ENCODE data around the gene MYL9. TPM values are rescaled to one million over a fixed set of nuclear protein-coding genes. Genes with fewer than 3 reads are reported as not detected.
A peak's percentile ranks its signal among the peaks of the same experiment; 100 is the strongest.

Gene MYL9
- total and polyA plus RNA-seq, 2 experiments from 2014 or later: 29.7 to 100 TPM

GRCh38 chr20:36584018-36584481 is 42.7 kb downstream of the MYL9 start:
- peaks cover 33% of the 10 kb centered on the region for H3K36me3 ChIP-seq (ENCODE audit: insufficient read depth)
- H3K4me1 Mint-ChIP-seq: peaks cover 44% of the 10 kb centered on the region

GRCh38 chr20:36585410-36586125 is 44.2 kb downstream of the MYL9 start:
- H3K9me3 Mint-ChIP-seq: peaks cover 19% of the 10 kb centered on the region
- peaks cover 28% of the 10 kb centered on the region for H3F3A ChIP-seq (replicated peaks; ENCODE audit: low read depth)
- H3K27me3 Mint-ChIP-seq (ENCODE audit: insufficient read depth, low read depth, poor library complexity): peaks cover 9% of the 10 kb centered on the region
- peaks cover 21% of the 10 kb centered on the region for H3K36me3 ChIP-seq (ENCODE audit: insufficient read depth)
- H3K4me3 ChIP-seq: peak overlapping the region; percentile 14
- H3K79me2 ChIP-seq (replicated peaks; ENCODE audit: insufficient read depth): peaks cover 13% of the 10 kb centered on the region
- TF ChIP-seq POLR2AphosphoS5 (IDR thresholded peaks at IDR 0.05; ENCODE audit: low read depth) (peak; percentile 37; the same call in 1 of the 2 replicates), CREB1 (CRISPR knock-in tag; IDR thresholded peaks at IDR 0.05; ENCODE audit: low read depth) (no peak), NANOG (IDR thresholded peaks at IDR 0.05; ENCODE audit: borderline replicate concordance) (peak; percentile 74; the same call in 1 of the 2 replicates), ZNF331 (CRISPR knock-in tag; IDR thresholded peaks at IDR 0.05; ENCODE audit: low read depth) (no peak), EZH2 (IDR thresholded peaks at IDR 0.05; ENCODE audit: low read depth, unreplicated experiment) (no peak)
- TF ChIP-seq, protein P1, sequence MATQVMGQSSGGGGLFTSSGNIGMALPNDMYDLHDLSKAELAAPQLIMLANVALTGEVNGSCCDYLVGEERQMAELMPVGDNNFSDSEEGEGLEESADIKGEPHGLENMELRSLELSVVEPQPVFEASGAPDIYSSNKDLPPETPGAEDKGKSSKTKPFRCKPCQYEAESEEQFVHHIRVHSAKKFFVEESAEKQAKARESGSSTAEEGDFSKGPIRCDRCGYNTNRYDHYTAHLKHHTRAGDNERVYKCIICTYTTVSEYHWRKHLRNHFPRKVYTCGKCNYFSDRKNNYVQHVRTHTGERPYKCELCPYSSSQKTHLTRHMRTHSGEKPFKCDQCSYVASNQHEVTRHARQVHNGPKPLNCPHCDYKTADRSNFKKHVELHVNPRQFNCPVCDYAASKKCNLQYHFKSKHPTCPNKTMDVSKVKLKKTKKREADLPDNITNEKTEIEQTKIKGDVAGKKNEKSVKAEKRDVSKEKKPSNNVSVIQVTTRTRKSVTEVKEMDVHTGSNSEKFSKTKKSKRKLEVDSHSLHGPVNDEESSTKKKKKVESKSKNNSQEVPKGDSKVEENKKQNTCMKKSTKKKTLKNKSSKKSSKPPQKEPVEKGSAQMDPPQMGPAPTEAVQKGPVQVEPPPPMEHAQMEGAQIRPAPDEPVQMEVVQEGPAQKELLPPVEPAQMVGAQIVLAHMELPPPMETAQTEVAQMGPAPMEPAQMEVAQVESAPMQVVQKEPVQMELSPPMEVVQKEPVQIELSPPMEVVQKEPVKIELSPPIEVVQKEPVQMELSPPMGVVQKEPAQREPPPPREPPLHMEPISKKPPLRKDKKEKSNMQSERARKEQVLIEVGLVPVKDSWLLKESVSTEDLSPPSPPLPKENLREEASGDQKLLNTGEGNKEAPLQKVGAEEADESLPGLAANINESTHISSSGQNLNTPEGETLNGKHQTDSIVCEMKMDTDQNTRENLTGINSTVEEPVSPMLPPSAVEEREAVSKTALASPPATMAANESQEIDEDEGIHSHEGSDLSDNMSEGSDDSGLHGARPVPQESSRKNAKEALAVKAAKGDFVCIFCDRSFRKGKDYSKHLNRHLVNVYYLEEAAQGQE (IDR thresholded peaks at IDR 0.05; ENCODE audit: unreplicated experiment): no peak
- H3K9me2 ChIP-seq (ENCODE audit: insufficient read depth): 0 out of 2 replicates have a peak, but pooled peaks cover 6% of the 10 kb centered on the region
- H3K4me2 ChIP-seq: peak overlapping the region; percentile 55
- H3K27ac Mint-ChIP-seq: peak overlapping the region; percentile 94
- peaks cover 73% of the 10 kb centered on the region for H3K36me3 Mint-ChIP-seq (ENCODE audit: low read depth)
- H3K27me3 ChIP-seq (ENCODE audit: insufficient read depth): no peaks in the 10 kb centered on the region
- H3K4me3 Mint-ChIP-seq: peak overlapping the region; percentile 52; the same call in 2 of the 3 replicates
- 0 out of 2 replicates have a peak, but pooled peaks cover 2% of the 10 kb centered on the region for H4K20me1 ChIP-seq (replicated peaks; ENCODE audit: insufficient read depth)
- H3K27ac ChIP-seq (ENCODE audit: low read depth): peak overlapping the region; percentile 92
- peaks cover 39% of the 10 kb centered on the region for H3K4me1 ChIP-seq (ENCODE audit: insufficient read depth)
- peak; percentile 97 for DNase-seq (ENCODE audit: low spot score)
- H3K4me1 Mint-ChIP-seq: peaks cover 46% of the 10 kb centered on the region
- no peak overlapping the region for H2AFZ ChIP-seq
- peak; percentile 89 for ATAC-seq

More at GRCh38 chr20:36584018-36584481, 42.7 kb downstream of the MYL9 start:
- H3K27ac Mint-ChIP-seq: peak overlapping the region; percentile 51; the same call in 1 of the 2 replicates
- H3K9me2 ChIP-seq (ENCODE audit: insufficient read depth): 0 out of 2 replicates have a peak, but pooled peaks cover 6% of the 10 kb centered on the region
- H3K36me3 Mint-ChIP-seq (ENCODE audit: low read depth): peaks cover 74% of the 10 kb centered on the region
- peaks cover 13% of the 10 kb centered on the region for H3K79me2 ChIP-seq (replicated peaks; ENCODE audit: insufficient read depth)
- no peak overlapping the region for H3K4me2 ChIP-seq
- H3K27ac ChIP-seq (ENCODE audit: low read depth): peak overlapping the region; percentile 92
- H4K20me1 ChIP-seq (replicated peaks; ENCODE audit: insufficient read depth): 0 out of 2 replicates have a peak, but pooled peaks cover 1% of the 10 kb centered on the region
- no peaks in the 10 kb centered on the region for H3K27me3 ChIP-seq (ENCODE audit: insufficient read depth)
- peaks cover 39% of the 10 kb centered on the region for H3K4me1 ChIP-seq (ENCODE audit: insufficient read depth)
- H2AFZ ChIP-seq: no peak overlapping the region
- peaks cover 28% of the 10 kb centered on the region for H3F3A ChIP-seq (replicated peaks; ENCODE audit: low read depth)
- peaks cover 19% of the 10 kb centered on the region for H3K9me3 Mint-ChIP-seq
- TF ChIP-seq EZH2 (IDR thresholded peaks at IDR 0.05; ENCODE audit: low read depth, unreplicated experiment): no peak
- H3K27me3 Mint-ChIP-seq (ENCODE audit: insufficient read depth, low read depth, poor library complexity): peaks cover 7% of the 10 kb centered on the region
- no peak overlapping the region for H3K4me3 ChIP-seq
- H3K4me3 Mint-ChIP-seq: no peak overlapping the region; the same call in 2 of the 3 replicates
- no peak for DNase-seq (ENCODE audit: low spot score)
- no peak for ATAC-seq

All from GM23338 (cell line).